SK-N-SH treated with all-trans-retinoic acid at 6 μM for 48 hours (cell line): ENCODE results near the gene CDC42EP2.
A peak's percentile ranks its signal among the peaks of the same experiment; 100 is the strongest.

Source experiments
- ATAC-seq: fragments of 200-7000 bp; cut with Tn5 transposase; 3 replicates; pipeline ENCODE4 v1.9.1; 2020; ENCODE audit warnings: mild to moderate bottlenecking, moderate library complexity
- ARNTL ChIP-seq: fragments of 450-650 bp; formaldehyde crosslinking; IDR thresholded peaks from 2 replicates; pipeline ENCODE4 v1.5.0; 2020; ENCODE audit warnings: low read depth, mild to moderate bottlenecking, moderate library complexity, borderline replicate concordance
- BACH2 ChIP-seq: fragments of 250-450 bp; sonication (Bioruptor Pico); IDR thresholded peaks from 2 replicates; pipeline ENCODE4 v1.9.0; 2021; ENCODE audit warnings: mild to moderate bottlenecking, borderline replicate concordance
- CREB5 ChIP-seq: fragments of 250-450 bp; sonication (Bioruptor Pico); IDR thresholded peaks from 2 replicates; pipeline ENCODE4 v1.5.1; 2020; ENCODE audit warnings: low read depth, mild to moderate bottlenecking, moderate library complexity
- CSDC2 ChIP-seq: fragments of 250-450 bp; sonication (Bioruptor Pico); IDR thresholded peaks from 2 replicates; pipeline ENCODE4 v1.5.0; 2020; ENCODE audit warnings: mild to moderate bottlenecking, moderate library complexity
- ESRRG ChIP-seq: fragments of 250-450 bp; sonication (Bioruptor Pico); IDR thresholded peaks from 2 replicates; pipeline ENCODE4 v1.6.1; 2021; ENCODE audit warnings: mild to moderate bottlenecking
- GLIS3 ChIP-seq: fragments of 250-450 bp; sonication (Bioruptor Pico); IDR thresholded peaks from 2 replicates; pipeline ENCODE4 v1.5.0; 2020; ENCODE audit warnings: mild to moderate bottlenecking, moderate library complexity
- ISL1 ChIP-seq: fragments of 250-450 bp; sonication (Bioruptor Pico); IDR thresholded peaks from 2 replicates; pipeline ENCODE4 v2.1.2; 2022; ENCODE audit warnings: mild to moderate bottlenecking, moderate library complexity
- OSR1 ChIP-seq: fragments of 250-450 bp; sonication (Bioruptor Pico); IDR thresholded peaks from 2 replicates; pipeline ENCODE4 v1.8.0; 2022; ENCODE audit warnings: moderate library complexity, mild to moderate bottlenecking, inconsistent platforms
- POU6F1 ChIP-seq: fragments of 250-450 bp; sonication (Bioruptor Pico); IDR thresholded peaks from 2 replicates; pipeline ENCODE4 v1.8.0; 2021; ENCODE audit warnings: low read depth, mild to moderate bottlenecking, moderate library complexity, borderline replicate concordance
- PPARA ChIP-seq: fragments of 250-450 bp; sonication (Bioruptor Pico); IDR thresholded peaks from 2 replicates; pipeline ENCODE4 v1.5.0; 2020; ENCODE audit warnings: mild to moderate bottlenecking, borderline replicate concordance
- RARB ChIP-seq: fragments of 250-450 bp; sonication (Bioruptor Pico); IDR thresholded peaks from 2 replicates; pipeline ENCODE4 v1.8.0; 2021; ENCODE audit warnings: mild to moderate bottlenecking, moderate library complexity
- SNAI2 ChIP-seq: fragments of 250-450 bp; sonication (Bioruptor Pico); IDR thresholded peaks from 2 replicates; pipeline ENCODE4 v1.5.0; 2020; ENCODE audit warnings: mild to moderate bottlenecking, moderate library complexity
- TCF4 ChIP-seq: fragments of 250-450 bp; sonication (Bioruptor Pico); IDR thresholded peaks from 2 replicates; pipeline ENCODE4 v1.8.0; 2021; ENCODE audit warnings: mild to moderate bottlenecking, moderate library complexity, borderline replicate concordance
- TOX ChIP-seq: fragments of 250-450 bp; sonication (Bioruptor Pico); IDR thresholded peaks from 2 replicates; pipeline ENCODE4 v1.8.0; 2021; ENCODE audit warnings: mild to moderate bottlenecking, moderate library complexity, borderline replicate concordance
- ZC3H10 ChIP-seq: fragments of 250-450 bp; sonication (Bioruptor Pico); IDR thresholded peaks from 2 replicates; pipeline ENCODE4 v1.5.1; 2021; ENCODE audit warnings: mild to moderate bottlenecking, moderate library complexity
- ZFP3 ChIP-seq: fragments of 250-450 bp; sonication (Bioruptor Pico); IDR thresholded peaks from 2 replicates; pipeline ENCODE4 v1.5.0; 2020; ENCODE audit warnings: mild to moderate bottlenecking, moderate library complexity
- ZFP30 ChIP-seq: fragments of 450-650 bp; formaldehyde crosslinking; IDR thresholded peaks from 2 replicates; pipeline ENCODE4 v1.5.0; 2022; ENCODE audit warnings: mild to moderate bottlenecking, moderate library complexity
- ZNF565 ChIP-seq: fragments of 450-650 bp; formaldehyde crosslinking; conservative IDR thresholded peaks from 2 replicates; pipeline ENCODE4 v1.5.0; 2020; ENCODE audit warnings: low read depth, mild to moderate bottlenecking, moderate library complexity
- ZNF70 ChIP-seq: fragments of 450-650 bp; formaldehyde crosslinking; IDR thresholded peaks from 2 replicates; pipeline ENCODE4 v1.5.0; 2020; ENCODE audit warnings: mild to moderate bottlenecking, moderate library complexity
- ZNF8 ChIP-seq: fragments of 450-650 bp; formaldehyde crosslinking; IDR thresholded peaks from 2 replicates; pipeline ENCODE4 v1.5.0; 2020; ENCODE audit warnings: mild to moderate bottlenecking, moderate library complexity
- TF ChIP-seq, protein P1 (sequence below): fragments of 250-450 bp; sonication (Bioruptor Pico); IDR thresholded peaks from 2 replicates; pipeline ENCODE4 v1.5.1; 2021; ENCODE audit warnings: mild to moderate bottlenecking, moderate library complexity
- TF ChIP-seq, protein P2 (sequence below): fragments of 250-450 bp; sonication (Bioruptor Pico); IDR thresholded peaks from 2 replicates; pipeline ENCODE4 v1.8.0; 2020; ENCODE audit warnings: mild to moderate bottlenecking, moderate library complexity, borderline replicate concordance

Gene CDC42EP2

DNA sequence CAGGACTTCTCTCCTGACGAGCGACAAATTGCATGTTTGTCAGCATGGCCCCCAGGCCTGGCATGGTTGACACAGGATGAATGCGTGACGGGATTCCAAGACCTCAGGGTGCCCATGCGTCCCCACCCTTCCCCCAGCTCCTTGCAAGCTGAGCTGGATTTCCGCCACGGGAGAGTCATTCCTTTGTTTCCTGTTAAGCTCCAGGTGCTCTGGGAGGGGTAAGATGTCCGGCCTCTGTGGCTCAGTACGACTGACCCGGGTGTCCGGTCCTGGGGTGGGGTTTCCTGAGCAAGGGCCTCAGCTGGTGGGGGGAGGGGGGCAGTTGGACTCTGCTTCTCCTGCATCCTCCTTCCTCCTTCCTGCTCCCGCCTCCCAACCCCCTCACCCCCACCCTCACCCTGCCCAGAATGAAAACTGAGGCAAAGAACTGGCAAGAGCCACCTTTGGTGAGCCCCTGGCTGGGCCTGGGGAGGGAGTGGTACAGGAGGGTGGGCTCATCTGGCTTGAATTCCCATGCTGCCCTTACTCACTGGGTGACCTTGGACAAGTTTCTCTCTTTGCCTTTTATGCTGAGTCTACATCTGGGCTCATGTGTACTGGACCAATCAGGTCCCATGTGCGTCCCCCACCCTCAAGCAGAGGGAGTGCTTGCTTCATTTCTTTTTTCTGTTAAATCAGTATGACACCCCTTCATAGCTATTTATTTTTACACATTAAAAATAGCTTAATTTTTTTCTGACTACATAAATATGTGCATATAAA lies 2.5 kb downstream of the CDC42EP2 start:
- ATAC-seq = no peak
- TF ChIP-seq ZC3H10 (CRISPR knock-in tag) (no peak), ZFP3 (CRISPR knock-in tag) (no peak), PPARA (CRISPR knock-in tag) (no peak), CSDC2 (CRISPR knock-in tag) (no peak), ZNF8 (CRISPR knock-in tag) (no peak), GLIS3 (CRISPR knock-in tag) (no peak), TOX (no peak), ISL1 (no peak), ZNF565 (CRISPR knock-in tag) (no peak)
- TF ChIP-seq, protein P1, sequence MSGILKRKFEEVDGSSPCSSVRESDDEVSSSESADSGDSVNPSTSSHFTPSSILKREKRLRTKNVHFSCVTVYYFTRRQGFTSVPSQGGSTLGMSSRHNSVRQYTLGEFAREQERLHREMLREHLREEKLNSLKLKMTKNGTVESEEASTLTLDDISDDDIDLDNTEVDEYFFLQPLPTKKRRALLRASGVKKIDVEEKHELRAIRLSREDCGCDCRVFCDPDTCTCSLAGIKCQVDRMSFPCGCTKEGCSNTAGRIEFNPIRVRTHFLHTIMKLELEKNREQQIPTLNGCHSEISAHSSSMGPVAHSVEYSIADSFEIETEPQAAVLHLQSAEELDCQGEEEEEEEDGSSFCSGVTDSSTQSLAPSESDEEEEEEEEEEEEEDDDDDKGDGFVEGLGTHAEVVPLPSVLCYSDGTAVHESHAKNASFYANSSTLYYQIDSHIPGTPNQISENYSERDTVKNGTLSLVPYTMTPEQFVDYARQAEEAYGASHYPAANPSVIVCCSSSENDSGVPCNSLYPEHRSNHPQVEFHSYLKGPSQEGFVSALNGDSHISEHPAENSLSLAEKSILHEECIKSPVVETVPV (CRISPR knock-in tag) = no peak
- TF ChIP-seq, all 23 proteins: peak for 0

- TF ChIP-seq BACH2 (CRISPR knock-in tag) = no peak
- no peak for TF ChIP-seq TOX
- TF ChIP-seq, all 23 proteins: peak for 0
- no peak for ATAC-seq
Observed at GRCh38 chr11:65320386-65321075, 5.9 kb downstream of the CDC42EP2 start.

DNA sequence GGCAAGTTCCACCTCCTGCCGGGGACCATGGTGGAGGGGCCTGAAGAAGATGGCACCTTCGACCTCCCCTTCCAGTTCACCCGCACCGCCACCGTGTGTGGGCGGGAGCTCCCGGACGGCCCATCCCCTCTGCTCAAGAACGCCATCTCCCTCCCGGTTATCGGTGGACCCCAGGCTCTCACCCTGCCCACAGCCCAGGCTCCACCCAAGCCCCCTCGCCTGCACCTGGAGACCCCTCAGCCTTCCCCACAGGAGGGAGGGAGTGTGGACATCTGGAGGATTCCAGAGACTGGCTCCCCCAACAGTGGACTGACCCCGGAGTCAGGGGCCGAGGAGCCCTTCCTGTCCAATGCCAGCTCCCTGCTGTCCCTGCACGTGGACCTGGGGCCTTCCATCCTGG lies 6.4 kb downstream of the CDC42EP2 start:
- TF ChIP-seq ZFP30 (CRISPR knock-in tag) (no peak), CSDC2 (CRISPR knock-in tag) (no peak), TOX (no peak), ZNF8 (CRISPR knock-in tag) (no peak), SNAI2 (CRISPR knock-in tag) (no peak), ARNTL (CRISPR knock-in tag) (no peak), OSR1 (CRISPR knock-in tag) (no peak), GLIS3 (CRISPR knock-in tag) (no peak)
- TF ChIP-seq, protein P1 (CRISPR knock-in tag) = no peak
- TF ChIP-seq, protein P2, sequence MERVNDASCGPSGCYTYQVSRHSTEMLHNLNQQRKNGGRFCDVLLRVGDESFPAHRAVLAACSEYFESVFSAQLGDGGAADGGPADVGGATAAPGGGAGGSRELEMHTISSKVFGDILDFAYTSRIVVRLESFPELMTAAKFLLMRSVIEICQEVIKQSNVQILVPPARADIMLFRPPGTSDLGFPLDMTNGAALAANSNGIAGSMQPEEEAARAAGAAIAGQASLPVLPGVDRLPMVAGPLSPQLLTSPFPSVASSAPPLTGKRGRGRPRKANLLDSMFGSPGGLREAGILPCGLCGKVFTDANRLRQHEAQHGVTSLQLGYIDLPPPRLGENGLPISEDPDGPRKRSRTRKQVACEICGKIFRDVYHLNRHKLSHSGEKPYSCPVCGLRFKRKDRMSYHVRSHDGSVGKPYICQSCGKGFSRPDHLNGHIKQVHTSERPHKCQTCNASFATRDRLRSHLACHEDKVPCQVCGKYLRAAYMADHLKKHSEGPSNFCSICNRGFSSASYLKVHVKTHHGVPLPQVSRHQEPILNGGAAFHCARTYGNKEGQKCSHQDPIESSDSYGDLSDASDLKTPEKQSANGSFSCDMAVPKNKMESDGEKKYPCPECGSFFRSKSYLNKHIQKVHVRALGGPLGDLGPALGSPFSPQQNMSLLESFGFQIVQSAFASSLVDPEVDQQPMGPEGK (CRISPR knock-in tag) = no peak
- ATAC-seq = no peak

DNA sequence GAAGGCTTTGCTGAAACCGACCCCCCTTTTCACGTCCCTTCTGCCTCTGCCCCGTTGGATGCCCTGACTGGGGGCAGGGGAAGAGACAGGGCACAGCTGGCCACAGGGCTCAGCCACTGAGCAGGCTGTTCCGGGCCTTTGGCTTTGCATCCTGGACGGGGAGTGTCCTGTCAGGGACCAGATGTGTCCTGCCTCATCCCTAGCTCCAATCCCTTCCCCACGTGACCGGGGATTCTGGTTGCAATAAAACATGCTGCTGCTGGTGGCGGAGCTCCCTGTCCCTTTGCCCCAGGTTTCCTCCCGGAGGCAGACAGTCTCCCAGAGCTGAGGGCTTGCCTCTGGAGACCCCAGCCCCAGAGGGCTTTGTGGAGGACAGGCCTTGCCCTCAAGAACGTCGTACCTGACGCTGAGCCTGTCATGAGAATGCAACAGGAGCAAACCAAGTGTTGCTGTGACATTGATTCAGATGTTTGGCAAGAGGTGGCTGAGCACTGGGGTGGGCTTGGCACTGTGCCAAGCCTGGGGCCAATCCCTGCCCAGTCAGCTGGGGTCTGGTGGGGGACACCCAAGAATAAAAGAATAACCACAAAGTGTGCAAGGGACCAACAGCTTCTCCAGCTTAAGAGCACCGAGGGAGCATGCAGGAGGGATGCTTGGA lies 7.3 kb downstream of the CDC42EP2 start:
- peak; percentile 16; the same call in 1 of the 3 replicates for ATAC-seq
- no peak for TF ChIP-seq ISL1
- no peak for TF ChIP-seq BACH2 (CRISPR knock-in tag)
- TF ChIP-seq ZFP30 (CRISPR knock-in tag) = no peak
- no peak for TF ChIP-seq TCF4 (CRISPR knock-in tag)
- TF ChIP-seq ZNF8 (CRISPR knock-in tag) = no peak
- TF ChIP-seq ZNF70 (CRISPR knock-in tag) = no peak
- no peak for TF ChIP-seq RARB (CRISPR knock-in tag)
- TF ChIP-seq, protein P1 (CRISPR knock-in tag) = no peak
- TF ChIP-seq TOX = no peak
- no peak for TF ChIP-seq PPARA (CRISPR knock-in tag)
- TF ChIP-seq GLIS3 (CRISPR knock-in tag) = no peak
- TF ChIP-seq, protein P2 (CRISPR knock-in tag) = no peak
- no peak for TF ChIP-seq CREB5 (CRISPR knock-in tag)
- no peak for TF ChIP-seq ESRRG
- no peak for TF ChIP-seq POU6F1 (CRISPR knock-in tag)
- TF ChIP-seq ZC3H10 (CRISPR knock-in tag) = no peak
